ENCODE results near the gene LRRC51.

GRCh38 chr11:72100009-72100408 is 19.4 kb downstream of the LRRC51 start:
- TF ChIP-seq CTCF (IDR thresholded peaks at IDR 0.05) (no peak), EZH2 (IDR thresholded peaks at IDR 0.05; ENCODE audit: borderline replicate concordance, insufficient read depth, low read depth, low read length, poor library complexity, severe bottlenecking) (no peak)
